Dermis microvascular lymphatic vessel endothelial cell (primary cell): ENCODE results near the gene TRIM68. TPM values are rescaled to one million over a fixed set of nuclear protein-coding genes. Genes with fewer than 3 reads are reported as not detected.
A peak's percentile ranks its signal among the peaks of the same experiment; 100 is the strongest.

Experiments used
- DNase-seq, 2 donors: peaks; one replicate each; pipeline versions ENCODE4 v3.0.0 to v3.0.0-alpha.2; 2010; ENCODE audit warnings: low read depth in 2 of 2
- total RNA-seq: library from RNA; depleted of rRNA; stranded (reverse); fragments of >200 nt; gene quantifications from 2 replicates; pipeline ENCODE4 v1.2.1, GENCODE V29; 2014

The TRIM68 gene
- total RNA-seq = 7.4 and 10.1 TPM in 2 replicates

- peak; percentile 78 to 93 for DNase-seq
Observed at GRCh38 chr11:4607781-4608666, at the start of gene TRIM68. Gene TRIM68, minus strand, starts transcription at chr11:4608231. Its CDS starts 2,727 bp downstream, at chr11:4605504.

GRCh38 chr11:4654635-4655369, 46.8 kb upstream of the TRIM68 start:
- DNase-seq = no peak

GRCh38 chr11:4647766-4648165, 39.7 kb upstream of the TRIM68 start:
- DNase-seq = no peak

- DNase-seq = no peak
Observed at GRCh38 chr11:4645974-4646373, 37.9 kb upstream of the TRIM68 start.

GRCh38 chr11:4644233-4644632, 36.2 kb upstream of the TRIM68 start:
- no peak for DNase-seq

- no peak for DNase-seq
Observed at GRCh38 chr11:4643682-4644081, 35.7 kb upstream of the TRIM68 start, which contains the start of gene OR51E1. Gene OR51E1, plus strand, starts transcription at chr11:4643982. Its CDS starts 8,545 bp downstream, at chr11:4652527.

- no peak for DNase-seq
Observed at GRCh38 chr11:4643076-4643475, 35.0 kb upstream of the TRIM68 start.

GRCh38 chr11:4642043-4642442, 34.0 kb upstream of the TRIM68 start:
- no peak for DNase-seq

- DNase-seq = no peak
Observed at GRCh38 chr11:4641501-4641900, 33.5 kb upstream of the TRIM68 start.

GRCh38 chr11:4639931-4640330, 31.9 kb upstream of the TRIM68 start:
- no peak for DNase-seq

GRCh38 chr11:4637662-4638047, 29.6 kb upstream of the TRIM68 start:
- DNase-seq = no peak

- DNase-seq = peak; percentile 18 to 61
Observed at GRCh38 chr11:4636962-4637661, 29.1 kb upstream of the TRIM68 start, which contains the start of gene OR51D1. Gene OR51D1, plus strand, starts transcription at chr11:4637477. Its CDS starts 2,314 bp downstream, at chr11:4639791.

GRCh38 chr11:4636136-4636535, 28.1 kb upstream of the TRIM68 start:
- DNase-seq = no peak

GRCh38 chr11:4626207-4627099, 18.4 kb upstream of the TRIM68 start:
- peak; percentile 36 to 74 for DNase-seq

- no peak for DNase-seq
Observed at GRCh38 chr11:4619514-4619913, 11.5 kb upstream of the TRIM68 start.

GRCh38 chr11:4615856-4616444, 7.9 kb upstream of the TRIM68 start:
- DNase-seq = no peak

- DNase-seq = no peak
Observed at GRCh38 chr11:4611986-4612385, 4.0 kb upstream of the TRIM68 start.

GRCh38 chr11:4610258-4610935, 2.4 kb upstream of the TRIM68 start:
- DNase-seq = no peak

GRCh38 chr11:4607096-4607495, 935 bp downstream of the TRIM68 start:
- DNase-seq = peak in 1 of 2 donors; percentile 26
